Ishikawa (cell line): ENCODE data around the gene ERLEC1.

Experiments
- CEBPB ChIP-seq: IDR thresholded peaks from 2 replicates; pipeline ENCODE4 v1.6.1; 2012
- CREB1 ChIP-seq: IDR thresholded peaks from 2 replicates; pipeline ENCODE4 v1.6.1; 2012; ENCODE audit warnings: low read depth
- EGR1 ChIP-seq: IDR thresholded peaks from 2 replicates; pipeline ENCODE4 v1.6.1; 2012
- EP300 ChIP-seq: IDR thresholded peaks from 2 replicates; pipeline ENCODE4 v1.6.1; 2012; ENCODE audit warnings: borderline replicate concordance
- FOXM1 ChIP-seq: IDR thresholded peaks from 2 replicates; pipeline ENCODE4 v1.6.1; 2012; ENCODE audit warnings: low read depth, borderline replicate concordance
- NFIC ChIP-seq: IDR thresholded peaks from 2 replicates; pipeline ENCODE4 v1.6.1; 2012
- RAD21 ChIP-seq: IDR thresholded peaks from 2 replicates; pipeline ENCODE4 v1.6.1; 2012; ENCODE audit warnings: low read depth
- TAF1 ChIP-seq: IDR thresholded peaks from 2 replicates; pipeline ENCODE4 v1.6.1; 2012; ENCODE audit warnings: low read depth, mild to moderate bottlenecking
- TCF12 ChIP-seq: IDR thresholded peaks from 2 replicates; pipeline ENCODE4 v1.6.1; 2012; ENCODE audit warnings: low read depth
- TEAD4 ChIP-seq: IDR thresholded peaks from 2 replicates; pipeline ENCODE4 v1.6.1; 2012
- YY1 ChIP-seq: IDR thresholded peaks from 2 replicates; pipeline ENCODE4 v1.6.1; 2012; ENCODE audit warnings: low read depth
- ZBTB7A ChIP-seq: IDR thresholded peaks from 2 replicates; pipeline ENCODE4 v1.6.1; 2012; ENCODE audit warnings: low read depth
- TF ChIP-seq, protein P1 (sequence below): IDR thresholded peaks from 2 replicates; pipeline ENCODE4 v1.6.1; 2012
- TF ChIP-seq, protein P2 (sequence below): IDR thresholded peaks from 2 replicates; pipeline ENCODE4 v1.6.1; 2012
- TF ChIP-seq, protein P3 (sequence below): IDR thresholded peaks from 2 replicates; pipeline ENCODE4 v1.6.1; 2012; ENCODE audit warnings: low read depth, mild to moderate bottlenecking

The ERLEC1 gene

DNA sequence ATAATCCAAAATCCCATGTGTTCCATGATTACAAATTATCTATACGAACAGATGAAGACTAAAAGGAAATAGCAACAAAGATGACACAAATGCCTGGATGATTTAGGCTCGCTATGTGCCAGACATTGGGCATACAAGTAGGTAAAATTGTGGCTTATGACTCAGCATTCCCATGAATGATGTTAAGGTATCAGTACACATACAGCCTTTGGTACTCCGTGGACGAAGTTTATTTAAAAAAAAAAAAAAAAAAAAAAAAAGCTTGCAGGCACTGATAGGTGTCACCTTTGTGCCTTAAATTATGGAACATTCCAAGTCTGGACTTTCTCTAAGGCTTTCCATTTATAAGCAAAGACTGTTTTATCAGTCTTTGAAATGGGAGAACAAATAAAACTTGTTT lies 16.6 kb upstream of the ERLEC1 start:
- TF ChIP-seq YY1: no peak
- TF ChIP-seq, protein P1, sequence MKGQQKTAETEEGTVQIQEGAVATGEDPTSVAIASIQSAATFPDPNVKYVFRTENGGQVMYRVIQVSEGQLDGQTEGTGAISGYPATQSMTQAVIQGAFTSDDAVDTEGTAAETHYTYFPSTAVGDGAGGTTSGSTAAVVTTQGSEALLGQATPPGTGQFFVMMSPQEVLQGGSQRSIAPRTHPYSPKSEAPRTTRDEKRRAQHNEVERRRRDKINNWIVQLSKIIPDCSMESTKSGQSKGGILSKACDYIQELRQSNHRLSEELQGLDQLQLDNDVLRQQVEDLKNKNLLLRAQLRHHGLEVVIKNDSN: no peak

DNA sequence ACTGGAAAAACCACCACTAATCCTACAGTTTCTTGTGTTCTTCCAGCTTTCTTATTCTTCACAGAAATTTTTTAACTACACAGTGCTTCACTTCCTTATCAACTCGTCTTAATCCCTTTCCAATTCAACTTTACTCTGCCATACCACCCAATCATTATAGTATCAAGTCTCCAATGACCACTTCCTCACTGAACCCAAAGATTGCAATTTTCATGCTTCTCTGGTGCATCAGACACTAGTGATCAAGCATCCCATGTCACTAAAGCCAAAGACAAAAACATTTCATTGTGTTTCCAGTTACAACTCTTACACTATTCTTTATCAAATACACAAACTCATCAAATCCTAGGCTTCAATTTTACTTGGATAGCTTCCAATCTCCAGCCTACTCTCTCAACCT lies 9.7 kb upstream of the ERLEC1 start:
- TF ChIP-seq YY1: no peak
- no peak for TF ChIP-seq FOXM1
- no peak for TF ChIP-seq EP300
- no peak for TF ChIP-seq EGR1
- TF ChIP-seq, protein P1: no peak
- no peak for TF ChIP-seq NFIC
- TF ChIP-seq, protein P2, sequence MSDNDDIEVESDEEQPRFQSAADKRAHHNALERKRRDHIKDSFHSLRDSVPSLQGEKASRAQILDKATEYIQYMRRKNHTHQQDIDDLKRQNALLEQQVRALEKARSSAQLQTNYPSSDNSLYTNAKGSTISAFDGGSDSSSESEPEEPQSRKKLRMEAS: no peak
- no peak for TF ChIP-seq CREB1
- TF ChIP-seq, protein P3, sequence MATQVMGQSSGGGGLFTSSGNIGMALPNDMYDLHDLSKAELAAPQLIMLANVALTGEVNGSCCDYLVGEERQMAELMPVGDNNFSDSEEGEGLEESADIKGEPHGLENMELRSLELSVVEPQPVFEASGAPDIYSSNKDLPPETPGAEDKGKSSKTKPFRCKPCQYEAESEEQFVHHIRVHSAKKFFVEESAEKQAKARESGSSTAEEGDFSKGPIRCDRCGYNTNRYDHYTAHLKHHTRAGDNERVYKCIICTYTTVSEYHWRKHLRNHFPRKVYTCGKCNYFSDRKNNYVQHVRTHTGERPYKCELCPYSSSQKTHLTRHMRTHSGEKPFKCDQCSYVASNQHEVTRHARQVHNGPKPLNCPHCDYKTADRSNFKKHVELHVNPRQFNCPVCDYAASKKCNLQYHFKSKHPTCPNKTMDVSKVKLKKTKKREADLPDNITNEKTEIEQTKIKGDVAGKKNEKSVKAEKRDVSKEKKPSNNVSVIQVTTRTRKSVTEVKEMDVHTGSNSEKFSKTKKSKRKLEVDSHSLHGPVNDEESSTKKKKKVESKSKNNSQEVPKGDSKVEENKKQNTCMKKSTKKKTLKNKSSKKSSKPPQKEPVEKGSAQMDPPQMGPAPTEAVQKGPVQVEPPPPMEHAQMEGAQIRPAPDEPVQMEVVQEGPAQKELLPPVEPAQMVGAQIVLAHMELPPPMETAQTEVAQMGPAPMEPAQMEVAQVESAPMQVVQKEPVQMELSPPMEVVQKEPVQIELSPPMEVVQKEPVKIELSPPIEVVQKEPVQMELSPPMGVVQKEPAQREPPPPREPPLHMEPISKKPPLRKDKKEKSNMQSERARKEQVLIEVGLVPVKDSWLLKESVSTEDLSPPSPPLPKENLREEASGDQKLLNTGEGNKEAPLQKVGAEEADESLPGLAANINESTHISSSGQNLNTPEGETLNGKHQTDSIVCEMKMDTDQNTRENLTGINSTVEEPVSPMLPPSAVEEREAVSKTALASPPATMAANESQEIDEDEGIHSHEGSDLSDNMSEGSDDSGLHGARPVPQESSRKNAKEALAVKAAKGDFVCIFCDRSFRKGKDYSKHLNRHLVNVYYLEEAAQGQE: no peak
- no peak for TF ChIP-seq TCF12
- TF ChIP-seq CEBPB: no peak
- no peak for TF ChIP-seq ZBTB7A
- TF ChIP-seq TAF1: no peak

DNA sequence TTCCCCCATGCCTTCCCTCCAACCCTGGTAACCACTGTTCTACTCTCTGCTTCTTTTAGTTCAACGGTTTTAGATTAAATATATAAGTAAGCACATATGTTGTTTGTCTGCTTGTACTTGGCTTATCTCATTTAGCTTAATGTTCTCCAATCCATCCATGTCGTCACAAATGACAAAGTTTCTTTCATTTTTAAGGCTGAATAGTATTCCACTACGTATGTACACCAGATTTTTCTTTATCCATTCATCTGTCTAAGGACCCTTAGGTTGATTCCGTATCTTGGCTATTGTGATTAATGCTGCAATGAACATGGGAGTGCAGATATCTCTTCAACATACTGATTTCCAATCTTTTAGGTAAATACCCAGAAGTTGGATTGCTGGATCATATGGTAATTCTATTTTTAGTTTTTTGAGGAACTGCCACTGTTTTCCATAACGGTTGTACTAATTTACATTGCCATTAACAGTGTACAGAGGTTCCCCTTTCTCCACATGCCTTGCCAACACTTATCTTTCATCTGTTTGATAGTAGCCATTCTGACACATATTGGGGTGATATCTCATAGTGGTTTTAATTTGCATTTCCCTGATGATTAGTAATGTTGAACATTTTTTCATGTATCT lies 8.2 kb upstream of the ERLEC1 start:
- TF ChIP-seq ZBTB7A (no peak), EGR1 (no peak), TEAD4 (no peak), CEBPB (no peak), YY1 (no peak), EP300 (no peak), CREB1 (no peak), NFIC (no peak), TAF1 (no peak)
- TF ChIP-seq, protein P2: no peak
- TF ChIP-seq, protein P3: no peak
- TF ChIP-seq, protein P1: no peak

DNA sequence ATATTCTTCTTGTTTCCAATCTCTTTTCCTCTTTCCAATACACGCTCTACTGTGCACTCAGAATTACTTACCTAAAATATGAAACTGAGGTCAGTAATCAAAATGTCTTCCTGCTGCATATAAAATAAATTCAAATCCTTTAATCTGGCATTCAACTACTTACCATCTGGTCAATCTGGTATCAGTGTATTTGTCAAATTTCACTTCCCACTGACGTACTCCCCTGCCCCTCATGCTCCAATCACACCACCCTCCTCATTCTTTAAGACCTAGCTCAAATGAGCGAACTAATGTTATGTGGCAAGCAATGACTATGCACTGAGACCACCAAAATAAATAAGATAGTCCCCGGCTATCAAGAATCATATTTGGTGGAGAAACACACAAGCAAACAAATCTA lies 6.8 kb upstream of the ERLEC1 start:
- TF ChIP-seq TAF1: no peak
- TF ChIP-seq, protein P1: no peak
- TF ChIP-seq, protein P2: no peak
- TF ChIP-seq, protein P3: no peak
- no peak for TF ChIP-seq FOXM1
- no peak for TF ChIP-seq CEBPB
- no peak for TF ChIP-seq CREB1
- no peak for TF ChIP-seq TCF12
- TF ChIP-seq EGR1: no peak
- no peak for TF ChIP-seq NFIC
- TF ChIP-seq TEAD4: no peak
- TF ChIP-seq RAD21: no peak
- TF ChIP-seq YY1: no peak
- TF ChIP-seq ZBTB7A: no peak
- TF ChIP-seq EP300: no peak
